Kidney glomerular epithelial cell (primary cell): ENCODE data around the gene RPS6KC1.
"Not testable (repeated sequence)": the region's sequence is repeated elsewhere in the genome, so short reads cannot be mapped to it uniquely, and the experiment has no call there.

Source experiments
- DNase-seq: peaks from one replicate; lab custom pipeline; 2025; lab: John Stamatoyannopoulos, UW

RPS6KC1 gene

GRCh38 chr1:213281640-213282301, 230.7 kb downstream of the RPS6KC1 start:
- no peak for DNase-seq

GRCh38 chr1:213284626-213285025, 233.6 kb downstream of the RPS6KC1 start:
- DNase-seq: peak; percentile 14

GRCh38 chr1:213286235-213286634, 235.2 kb downstream of the RPS6KC1 start:
- DNase-seq: no peak

GRCh38 chr1:213287987-213288386, 236.9 kb downstream of the RPS6KC1 start:
- no peak for DNase-seq

GRCh38 chr1:213291526-213291925, 240.5 kb downstream of the RPS6KC1 start:
- DNase-seq: no peak

- no peak for DNase-seq
These were observed 241.6 kb downstream of the RPS6KC1 start for GRCh38 chr1:213292614-213293013.

- no peak for DNase-seq
These were observed 244.8 kb downstream of the RPS6KC1 start for GRCh38 chr1:213295860-213296259.

- DNase-seq: no peak
These were observed 245.5 kb downstream of the RPS6KC1 start for GRCh38 chr1:213296558-213296957.

- DNase-seq: no peak
These were observed 246.0 kb downstream of the RPS6KC1 start for GRCh38 chr1:213297021-213297420.

GRCh38 chr1:213300433-213300832, 249.4 kb downstream of the RPS6KC1 start:
- DNase-seq: no peak

- not testable (repeated sequence) for DNase-seq
These were observed 250.5 kb downstream of the RPS6KC1 start for GRCh38 chr1:213301524-213301923.

- no peak for DNase-seq
These were observed 252.2 kb downstream of the RPS6KC1 start for GRCh38 chr1:213303286-213303685.

- no peak for DNase-seq
These were observed 264.5 kb downstream of the RPS6KC1 start for GRCh38 chr1:213315571-213315970.

- not testable (repeated sequence) for DNase-seq
These were observed 267.4 kb downstream of the RPS6KC1 start for GRCh38 chr1:213318458-213318857.

GRCh38 chr1:213320191-213320870, 269.3 kb downstream of the RPS6KC1 start:
- no peak for DNase-seq
